ENCODE measurements around the gene MLYCD. TPM values are rescaled to one million over a fixed set of nuclear protein-coding genes. Genes with fewer than 3 reads are reported as not detected.

The MLYCD gene
- polyA plus RNA-seq, 1 donor (not counting 4 experiments of a cell fraction or from before 2014, with no cell fraction given): 1.2 TPM

DNA sequence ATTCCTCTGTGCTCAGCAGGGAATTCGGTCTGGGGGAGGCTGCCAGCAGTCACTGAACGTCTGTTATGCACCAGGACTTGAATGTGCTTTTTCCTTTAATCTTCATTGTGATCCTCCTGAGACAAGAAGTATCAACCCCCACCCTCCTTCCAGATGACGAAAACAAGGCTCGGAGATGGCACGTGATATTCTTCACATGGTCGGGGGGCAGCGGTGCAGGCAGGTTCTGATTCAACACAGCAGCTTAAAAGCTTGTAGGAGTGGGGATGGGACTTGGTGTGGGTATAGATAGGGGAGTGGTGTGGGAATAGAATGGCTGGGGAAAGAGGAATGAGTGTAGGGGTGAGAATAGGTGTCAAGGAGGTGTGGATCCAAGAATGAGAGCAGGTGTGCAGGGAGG lies 75.6 kb downstream of the MLYCD start:
- TF ChIP-seq, protein P1, sequence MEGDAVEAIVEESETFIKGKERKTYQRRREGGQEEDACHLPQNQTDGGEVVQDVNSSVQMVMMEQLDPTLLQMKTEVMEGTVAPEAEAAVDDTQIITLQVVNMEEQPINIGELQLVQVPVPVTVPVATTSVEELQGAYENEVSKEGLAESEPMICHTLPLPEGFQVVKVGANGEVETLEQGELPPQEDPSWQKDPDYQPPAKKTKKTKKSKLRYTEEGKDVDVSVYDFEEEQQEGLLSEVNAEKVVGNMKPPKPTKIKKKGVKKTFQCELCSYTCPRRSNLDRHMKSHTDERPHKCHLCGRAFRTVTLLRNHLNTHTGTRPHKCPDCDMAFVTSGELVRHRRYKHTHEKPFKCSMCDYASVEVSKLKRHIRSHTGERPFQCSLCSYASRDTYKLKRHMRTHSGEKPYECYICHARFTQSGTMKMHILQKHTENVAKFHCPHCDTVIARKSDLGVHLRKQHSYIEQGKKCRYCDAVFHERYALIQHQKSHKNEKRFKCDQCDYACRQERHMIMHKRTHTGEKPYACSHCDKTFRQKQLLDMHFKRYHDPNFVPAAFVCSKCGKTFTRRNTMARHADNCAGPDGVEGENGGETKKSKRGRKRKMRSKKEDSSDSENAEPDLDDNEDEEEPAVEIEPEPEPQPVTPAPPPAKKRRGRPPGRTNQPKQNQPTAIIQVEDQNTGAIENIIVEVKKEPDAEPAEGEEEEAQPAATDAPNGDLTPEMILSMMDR (optimal IDR thresholded peaks at IDR 0.05 in 1 of 3, IDR thresholded peaks at IDR 0.05 in 1 of 3, conservative IDR thresholded peaks at IDR 0.05 in 1 of 3; ENCODE audit: extremely low read depth in 1 of 3, insufficient read depth in 2 of 3, low read length in 3 of 3): no peak
- TF ChIP-seq EZH2 (IDR thresholded peaks at IDR 0.05; ENCODE audit: low read length): no peak
- H3K9ac ChIP-seq (ENCODE audit: control insufficient read depth, extremely low read depth, insufficient read depth, low read length): no peak overlapping the region
- no peaks in the 10 kb centered on the region for H4K20me1 ChIP-seq (ENCODE audit: control insufficient read depth, extremely low read depth, insufficient read depth, low read length)
- peaks cover 6% of the 10 kb centered on the region for H3K9me3 ChIP-seq (ENCODE audit: control insufficient read depth, low read depth, low read length)
- H2AFZ ChIP-seq (ENCODE audit: control insufficient read depth, low read length): no peak overlapping the region
- no peak overlapping the region for H3K4me3 ChIP-seq (ENCODE audit: control insufficient read depth in 2 of 3, extremely low read depth in 1 of 3, insufficient read depth in 2 of 3, low read depth in 1 of 3, low read length in 3 of 3)
- H3K4me1 ChIP-seq (ENCODE audit: control insufficient read depth, extremely low read depth, insufficient read depth, low read length): no peaks in the 10 kb centered on the region
- FAIRE-seq (no peak), DNase-seq (ENCODE audit: low read depth, low spot score) (no peak)
- H3K36me3 ChIP-seq (ENCODE audit: control insufficient read depth in 2 of 2, extremely low read depth in 1 of 2, insufficient read depth in 2 of 2, low read length in 2 of 2): no peaks in the 10 kb centered on the region
- H3K9me1 ChIP-seq (ENCODE audit: control insufficient read depth, extremely low read depth, insufficient read depth, low read length): no peaks in the 10 kb centered on the region
- H3K79me2 ChIP-seq (ENCODE audit: control insufficient read depth, insufficient read depth, low read length): no peaks in the 10 kb centered on the region
- no peak overlapping the region for H3K27ac ChIP-seq (ENCODE audit: control insufficient read depth, insufficient read depth, low read length)
- dilution Hi-C loops (cut with MboI; ENCODE audit: extremely low pct_ligation_motif_present, low sequenced_read_pairs): no loop called here
- H3K27me3 ChIP-seq (ENCODE audit: control insufficient read depth, extremely low read depth, insufficient read depth, low read length): peaks cover 15% of the 10 kb centered on the region
- no peak overlapping the region for H3K4me2 ChIP-seq (ENCODE audit: control insufficient read depth, extremely low read depth, insufficient read depth, low read depth, low read length)

DNA sequence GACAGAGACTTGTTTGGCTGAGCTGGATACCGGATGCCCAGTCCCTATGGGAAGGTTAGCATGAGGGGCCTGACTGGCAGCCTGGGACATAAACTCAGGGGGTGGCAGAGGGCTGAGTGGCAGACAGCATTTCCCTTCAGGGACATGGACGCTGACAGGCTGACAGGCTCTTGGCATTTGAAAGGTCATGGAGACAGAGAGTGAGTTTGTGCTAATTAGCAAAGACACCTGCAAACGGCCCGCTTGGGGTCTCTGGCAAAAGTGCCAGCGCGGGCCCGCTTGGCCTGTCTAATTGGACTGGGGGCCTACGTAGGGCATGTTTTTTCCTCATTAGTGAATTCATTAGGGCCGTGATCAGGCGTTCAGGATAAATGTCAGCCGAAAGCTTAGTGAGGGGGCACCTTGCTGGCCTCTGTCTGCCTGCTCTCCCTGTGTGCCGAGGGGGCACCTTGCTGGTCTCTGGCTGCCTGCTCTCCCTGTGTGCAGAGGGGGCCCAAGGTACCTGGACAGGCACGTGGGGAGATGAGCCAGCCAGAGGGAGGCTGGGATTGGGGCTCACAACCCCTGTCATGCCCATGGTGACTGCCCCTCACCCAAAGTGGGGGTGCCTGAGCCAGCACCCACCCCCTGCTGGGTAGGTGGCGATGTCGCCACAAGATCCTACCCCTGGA lies 76.8 kb downstream of the MLYCD start:
- Histone ChIP-seq H3K9me1 (ENCODE audit: control insufficient read depth, extremely low read depth, insufficient read depth, low read length) (no peaks in the 10 kb centered on the region), H3K4me2 (ENCODE audit: control insufficient read depth, extremely low read depth, insufficient read depth, low read depth, low read length) (no peak overlapping the region), H3K9me3 (ENCODE audit: control insufficient read depth, low read depth, low read length) (peaks cover 6% of the 10 kb centered on the region), H3K9ac (ENCODE audit: control insufficient read depth, extremely low read depth, insufficient read depth, low read length) (no peak overlapping the region), H2AFZ (ENCODE audit: control insufficient read depth, low read length) (no peak overlapping the region), H3K4me1 (ENCODE audit: control insufficient read depth, extremely low read depth, insufficient read depth, low read length) (no peaks in the 10 kb centered on the region), H3K36me3 (ENCODE audit: control insufficient read depth in 2 of 2, extremely low read depth in 1 of 2, insufficient read depth in 2 of 2, low read length in 2 of 2) (no peaks in the 10 kb centered on the region), H4K20me1 (ENCODE audit: control insufficient read depth, extremely low read depth, insufficient read depth, low read length) (no peaks in the 10 kb centered on the region), H3K4me3 (ENCODE audit: control insufficient read depth in 2 of 3, extremely low read depth in 1 of 3, insufficient read depth in 2 of 3, low read depth in 1 of 3, low read length in 3 of 3) (no peak overlapping the region), H3K27me3 (ENCODE audit: control insufficient read depth, extremely low read depth, insufficient read depth, low read length) (peaks cover 5% of the 10 kb centered on the region), H3K79me2 (ENCODE audit: control insufficient read depth, insufficient read depth, low read length) (no peaks in the 10 kb centered on the region), H3K27ac (ENCODE audit: control insufficient read depth, insufficient read depth, low read length) (no peak overlapping the region)
- FAIRE-seq (no peak), DNase-seq (ENCODE audit: low read depth, low spot score) (no peak)
- dilution Hi-C loops (cut with MboI; ENCODE audit: extremely low pct_ligation_motif_present, low sequenced_read_pairs): no loop called here
- TF ChIP-seq, protein P1 (optimal IDR thresholded peaks at IDR 0.05 in 1 of 3, IDR thresholded peaks at IDR 0.05 in 1 of 3, conservative IDR thresholded peaks at IDR 0.05 in 1 of 3; ENCODE audit: extremely low read depth in 1 of 3, insufficient read depth in 2 of 3, low read length in 3 of 3): no peak
- no peak for TF ChIP-seq EZH2 (IDR thresholded peaks at IDR 0.05; ENCODE audit: low read length)

Other genes starting within 250 kb of the MLYCD start
- 119 to 264 TPM (median 213 TPM) in 3 replicates for gene HSBP1, start 91.1 kb upstream of the MLYCD start, polyA plus RNA-seq
- gene OSGIN1, start 54.1 kb downstream of the MLYCD start, polyA plus RNA-seq: 2.1 to 2.3 TPM (median 2.2 TPM) in 3 replicates
- 0.13 TPM in 1 of 3 replicates, not detected in the others for gene NECAB2, start 69.1 kb downstream of the MLYCD start, polyA plus RNA-seq
- not detected in 3 replicates for gene SLC38A8, start 143.7 kb downstream of the MLYCD start, polyA plus RNA-seq
- 47.5 to 56.0 TPM (median 52.5 TPM) in 3 replicates for gene MBTPS1, start 217.8 kb downstream of the MLYCD start, polyA plus RNA-seq
- gene HSDL1, start 246.1 kb downstream of the MLYCD start, polyA plus RNA-seq: 13.3 to 18.1 TPM (median 14.9 TPM) in 3 replicates
- 0.01 TPM in 1 of 3 replicates, not detected in the others for gene DNAAF1, start 246.2 kb downstream of the MLYCD start, polyA plus RNA-seq